ENCODE data around the gene SGTA.

DNA sequence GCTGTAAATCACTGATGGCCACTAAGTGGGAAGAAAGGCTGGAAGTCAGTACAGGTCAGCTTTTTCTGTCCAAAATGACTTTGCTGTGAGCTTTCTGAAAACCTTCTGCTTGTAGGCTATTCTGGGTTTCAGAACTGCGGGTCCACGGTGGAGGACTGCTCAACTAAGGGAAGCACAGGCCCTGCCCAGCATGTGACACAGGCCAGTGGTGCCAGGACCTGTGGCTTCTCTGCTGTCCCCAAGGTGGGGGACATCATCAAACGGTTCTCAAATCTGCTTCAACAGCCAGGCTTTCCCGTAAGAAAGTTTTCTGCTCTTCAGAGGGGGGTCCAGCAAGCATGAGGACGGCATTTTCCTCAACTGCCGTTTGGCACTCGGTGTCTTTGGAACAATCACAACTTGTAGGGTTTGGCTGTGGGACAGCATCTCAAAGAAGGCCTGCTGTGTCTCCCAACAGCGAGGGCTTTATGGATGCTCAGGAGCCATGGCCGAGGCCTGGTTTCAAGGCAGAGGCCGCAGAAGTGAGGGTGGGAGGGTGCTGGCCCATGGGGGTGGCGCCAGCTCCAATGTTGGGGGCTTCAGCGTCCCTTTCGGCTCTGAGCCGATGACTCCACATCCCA lies 3.8 kb downstream of the SGTA start:
- TF ChIP-seq, protein P1, sequence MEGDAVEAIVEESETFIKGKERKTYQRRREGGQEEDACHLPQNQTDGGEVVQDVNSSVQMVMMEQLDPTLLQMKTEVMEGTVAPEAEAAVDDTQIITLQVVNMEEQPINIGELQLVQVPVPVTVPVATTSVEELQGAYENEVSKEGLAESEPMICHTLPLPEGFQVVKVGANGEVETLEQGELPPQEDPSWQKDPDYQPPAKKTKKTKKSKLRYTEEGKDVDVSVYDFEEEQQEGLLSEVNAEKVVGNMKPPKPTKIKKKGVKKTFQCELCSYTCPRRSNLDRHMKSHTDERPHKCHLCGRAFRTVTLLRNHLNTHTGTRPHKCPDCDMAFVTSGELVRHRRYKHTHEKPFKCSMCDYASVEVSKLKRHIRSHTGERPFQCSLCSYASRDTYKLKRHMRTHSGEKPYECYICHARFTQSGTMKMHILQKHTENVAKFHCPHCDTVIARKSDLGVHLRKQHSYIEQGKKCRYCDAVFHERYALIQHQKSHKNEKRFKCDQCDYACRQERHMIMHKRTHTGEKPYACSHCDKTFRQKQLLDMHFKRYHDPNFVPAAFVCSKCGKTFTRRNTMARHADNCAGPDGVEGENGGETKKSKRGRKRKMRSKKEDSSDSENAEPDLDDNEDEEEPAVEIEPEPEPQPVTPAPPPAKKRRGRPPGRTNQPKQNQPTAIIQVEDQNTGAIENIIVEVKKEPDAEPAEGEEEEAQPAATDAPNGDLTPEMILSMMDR (IDR thresholded peaks at IDR 0.05; ENCODE audit: insufficient read depth, low read length), result no peak
- TF ChIP-seq POLR2AphosphoS5 (IDR thresholded peaks at IDR 0.05; ENCODE audit: low read depth), result no peak
- TF ChIP-seq, protein P2, sequence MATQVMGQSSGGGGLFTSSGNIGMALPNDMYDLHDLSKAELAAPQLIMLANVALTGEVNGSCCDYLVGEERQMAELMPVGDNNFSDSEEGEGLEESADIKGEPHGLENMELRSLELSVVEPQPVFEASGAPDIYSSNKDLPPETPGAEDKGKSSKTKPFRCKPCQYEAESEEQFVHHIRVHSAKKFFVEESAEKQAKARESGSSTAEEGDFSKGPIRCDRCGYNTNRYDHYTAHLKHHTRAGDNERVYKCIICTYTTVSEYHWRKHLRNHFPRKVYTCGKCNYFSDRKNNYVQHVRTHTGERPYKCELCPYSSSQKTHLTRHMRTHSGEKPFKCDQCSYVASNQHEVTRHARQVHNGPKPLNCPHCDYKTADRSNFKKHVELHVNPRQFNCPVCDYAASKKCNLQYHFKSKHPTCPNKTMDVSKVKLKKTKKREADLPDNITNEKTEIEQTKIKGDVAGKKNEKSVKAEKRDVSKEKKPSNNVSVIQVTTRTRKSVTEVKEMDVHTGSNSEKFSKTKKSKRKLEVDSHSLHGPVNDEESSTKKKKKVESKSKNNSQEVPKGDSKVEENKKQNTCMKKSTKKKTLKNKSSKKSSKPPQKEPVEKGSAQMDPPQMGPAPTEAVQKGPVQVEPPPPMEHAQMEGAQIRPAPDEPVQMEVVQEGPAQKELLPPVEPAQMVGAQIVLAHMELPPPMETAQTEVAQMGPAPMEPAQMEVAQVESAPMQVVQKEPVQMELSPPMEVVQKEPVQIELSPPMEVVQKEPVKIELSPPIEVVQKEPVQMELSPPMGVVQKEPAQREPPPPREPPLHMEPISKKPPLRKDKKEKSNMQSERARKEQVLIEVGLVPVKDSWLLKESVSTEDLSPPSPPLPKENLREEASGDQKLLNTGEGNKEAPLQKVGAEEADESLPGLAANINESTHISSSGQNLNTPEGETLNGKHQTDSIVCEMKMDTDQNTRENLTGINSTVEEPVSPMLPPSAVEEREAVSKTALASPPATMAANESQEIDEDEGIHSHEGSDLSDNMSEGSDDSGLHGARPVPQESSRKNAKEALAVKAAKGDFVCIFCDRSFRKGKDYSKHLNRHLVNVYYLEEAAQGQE (IDR thresholded peaks at IDR 0.05; ENCODE audit: insufficient replicate concordance, low read depth), result no peak
